Activated naive CD8-positive, alpha-beta T cell (primary cell): ENCODE data around the gene PSMG2.
A peak's percentile ranks its signal among the peaks of the same experiment; 100 is the strongest.

Experiments
- H3K27ac Mint-ChIP-seq: one replicate; pipeline ENCODE4 v1.8.0; 2021; ENCODE audit warnings: mixed read lengths
- H3K27me3 Mint-ChIP-seq: one replicate; pipeline ENCODE4 v1.8.0; 2021; ENCODE audit warnings: mixed read lengths
- H3K36me3 Mint-ChIP-seq: one replicate; pipeline ENCODE4 v1.8.0; 2021; ENCODE audit warnings: mixed read lengths
- H3K4me1 Mint-ChIP-seq: one replicate; pipeline ENCODE4 v1.8.0; 2021; ENCODE audit warnings: low read depth, mixed read lengths
- H3K4me3 Mint-ChIP-seq: one replicate; pipeline ENCODE4 v1.8.0; 2021; ENCODE audit warnings: mild to moderate bottlenecking, mixed read lengths
- H3K9me3 Mint-ChIP-seq: one replicate; pipeline ENCODE4 v1.8.0; 2021; ENCODE audit warnings: low read depth, mixed read lengths

The PSMG2 gene

DNA sequence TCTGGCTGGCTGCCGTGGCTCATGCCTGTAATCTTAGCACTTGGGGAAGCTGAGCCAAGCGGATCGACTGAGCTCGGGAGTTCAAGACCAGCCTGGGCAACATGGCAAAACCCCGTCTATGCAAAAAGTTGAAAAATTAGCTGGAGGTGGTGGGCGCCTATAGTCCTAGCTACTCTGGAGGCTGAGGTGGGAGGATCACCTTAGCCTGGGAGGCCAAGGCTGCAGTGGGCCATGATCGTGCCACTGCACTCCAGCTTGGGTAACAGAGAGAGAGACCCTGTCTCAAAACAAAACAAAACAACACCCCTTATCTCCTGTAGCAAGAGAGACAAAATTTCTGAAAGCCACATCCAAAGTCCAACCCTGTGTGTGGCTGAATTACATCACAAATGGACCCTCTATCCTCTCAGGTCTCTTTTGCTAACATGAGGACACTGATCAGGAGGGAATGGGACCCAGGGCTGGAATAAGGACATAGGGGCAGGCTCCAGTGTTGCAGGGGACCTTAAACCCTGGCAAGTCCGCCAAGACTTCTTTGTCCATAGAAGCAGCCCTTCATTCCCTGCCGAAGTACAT lies 64.8 kb downstream of the PSMG2 start:
- no peak overlapping the region for H3K27ac Mint-ChIP-seq

DNA sequence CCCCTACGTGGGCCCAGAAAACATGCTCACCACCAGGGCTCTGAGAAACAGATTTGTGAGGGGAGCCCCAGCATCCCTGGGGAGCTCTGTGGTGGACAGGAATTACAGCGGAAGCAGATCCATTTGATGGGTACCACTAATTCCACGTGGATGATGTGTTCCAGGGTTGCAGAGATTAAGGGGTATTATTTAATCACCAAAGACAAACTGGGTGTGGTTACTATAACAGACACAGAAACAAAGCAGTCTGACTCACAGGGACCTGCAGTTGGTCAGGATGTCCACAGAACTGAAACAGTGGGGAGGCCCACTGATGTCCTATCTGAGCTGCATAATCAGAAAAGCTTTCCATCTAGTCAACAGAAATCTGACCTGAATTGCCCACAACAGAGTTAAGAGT lies 65.8 kb downstream of the PSMG2 start:
- Mint-ChIP-seq H3K4me1 (peaks cover 3% of the 10 kb centered on the region), H3K9me3 (no peaks in the 10 kb centered on the region), H3K27me3 (no peaks in the 10 kb centered on the region), H3K27ac (no peak overlapping the region), H3K4me3 (no peak overlapping the region), H3K36me3 (peaks cover 2% of the 10 kb centered on the region)

More for the DNA sequence above, 64.8 kb downstream of the PSMG2 start:
- Mint-ChIP-seq H3K4me3 (no peak overlapping the region), H3K27me3 (no peaks in the 10 kb centered on the region), H3K9me3 (no peaks in the 10 kb centered on the region), H3K4me1 (no peaks in the 10 kb centered on the region), H3K36me3 (peaks cover 2% of the 10 kb centered on the region)

DNA sequence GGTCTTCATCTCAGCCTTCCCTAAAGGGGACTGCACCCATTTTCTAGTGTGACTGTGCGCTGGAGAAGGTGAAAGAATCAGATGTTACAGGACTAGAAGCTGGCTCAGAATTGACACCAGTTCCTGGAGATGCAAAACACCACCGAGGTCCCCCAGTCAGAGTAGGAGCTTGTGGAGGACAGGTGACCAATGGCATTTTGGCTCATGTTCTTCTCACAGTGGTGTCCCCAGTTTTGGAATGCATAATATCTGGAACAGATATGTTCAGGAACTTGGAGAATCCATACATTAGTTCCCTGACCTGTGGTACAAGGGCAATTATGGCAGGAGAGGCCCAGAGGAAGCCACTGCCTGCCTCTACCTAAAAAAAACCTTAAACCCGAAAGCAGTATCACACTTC lies 66.3 kb downstream of the PSMG2 start:
- no peak overlapping the region for H3K27ac Mint-ChIP-seq
- no peaks in the 10 kb centered on the region for H3K9me3 Mint-ChIP-seq
- no peaks in the 10 kb centered on the region for H3K27me3 Mint-ChIP-seq
- H3K36me3 Mint-ChIP-seq = peaks cover 2% of the 10 kb centered on the region
- peaks cover 8% of the 10 kb centered on the region for H3K4me1 Mint-ChIP-seq
- no peak overlapping the region for H3K4me3 Mint-ChIP-seq

DNA sequence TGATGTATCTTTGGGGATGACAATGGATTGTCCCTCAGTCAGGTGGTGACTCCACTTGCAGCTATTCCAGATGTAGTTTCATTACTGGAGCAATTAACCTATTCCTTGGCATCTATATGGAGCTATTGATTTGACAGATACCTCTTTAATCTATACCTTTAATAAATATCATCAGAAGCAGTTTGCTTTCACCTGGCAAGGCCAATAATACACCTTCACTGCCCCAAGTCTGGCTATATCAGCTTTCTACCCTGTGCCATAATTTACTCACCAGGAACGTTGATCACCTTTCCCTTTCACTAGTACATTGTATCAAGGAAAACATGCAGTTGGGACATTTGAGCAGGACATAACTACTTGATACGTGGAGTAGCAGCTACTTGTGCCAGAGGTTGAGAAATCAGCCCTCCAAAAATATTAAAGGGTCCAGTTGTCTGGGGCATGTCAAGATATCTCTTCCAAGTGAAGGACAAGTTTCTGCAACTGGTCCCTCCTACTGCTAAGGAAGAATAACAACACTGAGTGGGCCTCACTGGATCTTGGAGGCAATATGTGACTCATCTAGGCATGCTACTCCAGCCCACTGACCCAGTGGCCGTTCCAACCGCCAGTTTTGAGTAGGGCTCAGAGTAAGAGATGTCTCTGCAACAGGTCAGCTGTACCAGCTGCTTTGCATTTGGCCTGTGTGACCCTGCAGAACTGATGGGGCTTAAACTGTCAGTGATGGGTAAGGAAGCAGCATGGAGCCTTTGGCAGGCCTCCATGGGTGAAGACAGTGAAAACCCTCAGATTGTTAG lies 67.0 kb downstream of the PSMG2 start:
- H3K36me3 Mint-ChIP-seq = peaks cover 2% of the 10 kb centered on the region
- H3K4me1 Mint-ChIP-seq = peaks cover 11% of the 10 kb centered on the region
- H3K4me3 Mint-ChIP-seq = no peak overlapping the region
- no peaks in the 10 kb centered on the region for H3K27me3 Mint-ChIP-seq
- H3K27ac Mint-ChIP-seq = no peak overlapping the region
- H3K9me3 Mint-ChIP-seq = no peaks in the 10 kb centered on the region

DNA sequence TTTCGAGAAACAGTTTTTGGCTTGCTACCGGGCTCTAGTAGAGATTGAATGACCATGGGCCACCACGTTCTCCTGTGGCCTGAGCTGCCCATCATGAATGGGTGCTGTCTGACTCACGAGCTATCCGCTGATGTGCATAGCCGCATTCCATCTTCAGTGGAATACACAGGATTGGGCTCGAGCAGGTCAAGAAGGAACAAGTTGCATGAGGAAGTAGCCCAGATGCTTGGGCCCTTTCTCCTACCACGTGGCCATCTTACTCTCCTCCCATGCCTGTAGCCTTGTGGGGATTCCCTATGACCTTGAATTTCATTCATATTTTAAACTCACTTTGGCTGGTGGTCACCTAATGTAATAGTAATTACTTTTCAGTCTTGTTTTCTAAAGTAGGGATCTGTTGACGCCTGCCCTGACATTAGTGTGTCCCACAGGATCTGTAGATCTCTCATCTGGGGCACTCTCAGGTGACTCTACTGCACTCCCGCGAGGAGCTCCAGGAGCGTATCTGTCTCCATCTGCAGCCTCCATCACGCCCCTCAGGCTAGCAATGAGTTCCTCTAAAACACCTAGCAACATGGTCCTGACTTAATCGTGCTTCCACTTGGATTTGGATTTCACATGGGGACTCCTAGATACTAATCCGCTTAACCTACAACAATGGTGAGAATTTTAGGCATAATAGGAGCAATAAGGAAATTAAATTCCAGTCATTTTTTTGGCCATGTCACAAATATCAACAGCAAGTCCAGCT lies 67.8 kb downstream of the PSMG2 start:
- peaks cover 2% of the 10 kb centered on the region for H3K36me3 Mint-ChIP-seq

DNA sequence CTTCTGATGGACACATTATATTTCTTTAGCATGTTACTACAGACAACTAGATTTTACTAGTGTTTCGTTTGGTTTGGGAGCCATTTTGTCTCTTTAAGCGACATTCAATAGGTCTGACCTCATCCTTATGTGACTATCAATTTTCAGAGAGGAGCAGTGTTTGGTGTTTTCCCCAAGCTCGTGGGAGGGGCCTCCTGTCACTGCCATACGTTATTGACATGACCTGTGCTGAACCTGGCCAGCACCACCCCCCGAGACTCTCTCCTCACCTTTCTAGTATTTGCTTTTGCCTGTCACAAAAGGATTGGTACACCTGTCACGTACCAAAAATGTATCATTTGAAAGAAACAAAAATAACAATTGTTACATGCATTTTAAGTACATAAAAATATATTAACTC lies 69.3 kb downstream of the PSMG2 start:
- no peaks in the 10 kb centered on the region for H3K27me3 Mint-ChIP-seq
- H3K9me3 Mint-ChIP-seq = no peaks in the 10 kb centered on the region
- H3K36me3 Mint-ChIP-seq = no peaks in the 10 kb centered on the region
- H3K4me1 Mint-ChIP-seq = peaks cover 17% of the 10 kb centered on the region
- H3K4me3 Mint-ChIP-seq = no peak overlapping the region
- no peak overlapping the region for H3K27ac Mint-ChIP-seq

More for the DNA sequence above, 67.8 kb downstream of the PSMG2 start:
- Mint-ChIP-seq H3K4me3 (no peak overlapping the region), H3K9me3 (no peaks in the 10 kb centered on the region), H3K4me1 (peaks cover 16% of the 10 kb centered on the region), H3K27ac (no peak overlapping the region), H3K27me3 (no peaks in the 10 kb centered on the region)

DNA sequence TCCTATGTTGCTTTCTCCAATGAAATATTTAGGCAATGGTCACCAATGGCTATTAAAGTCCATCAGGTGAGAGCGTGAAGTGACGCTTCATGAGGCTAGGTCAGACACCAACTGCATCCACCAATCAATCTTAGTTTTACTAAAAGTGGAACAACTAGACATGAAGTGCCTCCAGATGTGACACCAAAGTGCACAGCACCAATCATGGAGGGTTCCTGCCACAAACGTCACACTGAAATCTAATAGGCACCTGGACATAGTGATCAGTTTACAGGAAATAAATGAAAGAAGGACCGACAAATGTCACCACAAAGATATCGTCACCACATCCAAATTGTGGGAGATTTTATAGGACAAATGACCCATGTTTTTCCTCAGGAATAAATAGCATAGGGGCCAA lies 70.5 kb downstream of the PSMG2 start:
- peak overlapping the region; percentile 58 for H3K27ac Mint-ChIP-seq

DNA sequence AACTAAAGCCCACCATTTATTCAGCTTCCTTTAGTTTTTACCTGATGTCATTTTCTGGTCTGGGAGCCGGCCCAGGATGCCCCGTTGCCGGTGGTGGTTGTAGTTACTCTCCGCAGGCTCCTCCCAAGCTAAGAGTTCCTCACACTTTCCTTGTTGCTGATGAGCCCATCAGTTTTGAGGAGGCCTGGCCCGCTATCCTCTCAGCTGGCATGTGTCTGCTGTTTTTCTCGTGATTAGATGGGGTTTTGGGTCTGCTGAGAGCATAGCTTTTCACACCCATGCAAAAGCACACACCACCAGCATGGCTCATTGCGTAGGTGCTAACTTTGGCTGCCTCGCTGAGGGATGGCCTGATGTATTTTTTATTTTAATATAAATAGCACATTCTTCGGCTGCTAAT lies 72.1 kb downstream of the PSMG2 start:
- H3K36me3 Mint-ChIP-seq = no peaks in the 10 kb centered on the region
- peak overlapping the region; percentile 92 for H3K27ac Mint-ChIP-seq
- peaks cover 17% of the 10 kb centered on the region for H3K4me1 Mint-ChIP-seq
- H3K4me3 Mint-ChIP-seq = peak overlapping the region; percentile 89
- no peaks in the 10 kb centered on the region for H3K27me3 Mint-ChIP-seq
- no peaks in the 10 kb centered on the region for H3K9me3 Mint-ChIP-seq

More for the DNA sequence above, 70.5 kb downstream of the PSMG2 start:
- Mint-ChIP-seq H3K9me3 (no peaks in the 10 kb centered on the region), H3K36me3 (no peaks in the 10 kb centered on the region), H3K4me1 (peaks cover 17% of the 10 kb centered on the region), H3K4me3 (peak overlapping the region; percentile 59), H3K27me3 (no peaks in the 10 kb centered on the region)
